Loucy (cell line): ENCODE measurements around the gene ELMO1.

Source experiments
- H2AFZ ChIP-seq: fragments of 200-600 bp; sonication (generic); 2 replicates; pipeline ENCODE4 v1.6.0; 2016; ENCODE audit warnings: antibody characterized with exemption, mild to moderate bottlenecking, low read length, moderate library complexity
- H3F3A ChIP-seq: fragments of 200-600 bp; 2 replicates; pipeline ENCODE4 v1.6.0; 2016; ENCODE audit warnings: antibody characterized with exemption, low read depth, mild to moderate bottlenecking
- H3K27me3 ChIP-seq: fragments of 200-600 bp; sonication (generic); 2 replicates; pipeline ENCODE4 v1.6.1; 2014; ENCODE audit warnings: low read length, mild to moderate bottlenecking; ENCODE audit not compliant: insufficient read depth, poor library complexity, severe bottlenecking
- H3K36me3 ChIP-seq: fragments of 200-600 bp; sonication (generic); 2 replicates; pipeline ENCODE4 v1.6.1; 2016; ENCODE audit warnings: low read length; ENCODE audit not compliant: insufficient read depth
- H3K4me1 ChIP-seq: fragments of 200-600 bp; sonication (generic); 2 replicates; pipeline ENCODE4 v1.5.1; 2014; ENCODE audit warnings: low read length, mild to moderate bottlenecking; ENCODE audit not compliant: insufficient read depth, poor library complexity, severe bottlenecking
- H3K4me2 ChIP-seq: fragments of 200-600 bp; sonication (generic); 2 replicates; pipeline ENCODE4 v1.6.0; 2014; ENCODE audit warnings: antibody characterized with exemption, low read length, low read depth, mild to moderate bottlenecking; ENCODE audit not compliant: poor library complexity, severe bottlenecking
- H3K4me3 ChIP-seq: fragments of 200-600 bp; sonication (generic); 2 replicates; pipeline ENCODE4 v1.5.1; 2014; ENCODE audit warnings: low read length, mild to moderate bottlenecking, mixed read lengths; ENCODE audit not compliant: poor library complexity, severe bottlenecking
- H3K79me2 ChIP-seq: fragments of 200-600 bp; sonication (generic); 2 replicates; pipeline ENCODE4 v1.6.1; 2014; ENCODE audit warnings: low read length; ENCODE audit not compliant: insufficient read depth
- H3K9ac ChIP-seq: fragments of 200-600 bp; sonication (generic); 2 replicates; pipeline ENCODE4 v1.6.0; 2014; ENCODE audit warnings: mild to moderate bottlenecking, low read depth, low read length, moderate library complexity; ENCODE audit not compliant: poor library complexity, severe bottlenecking
- H3K9me2 ChIP-seq: fragments of 200-600 bp; sonication (generic); replicated peaks from 2 replicates; pipeline ENCODE4 v1.6.1; 2016; ENCODE audit warnings: low read depth, low read length, mixed read lengths
- H3K9me3 ChIP-seq: fragments of 200-600 bp; sonication (generic); 2 replicates; pipeline ENCODE4 v1.6.1; 2014; ENCODE audit warnings: mild to moderate bottlenecking, antibody characterized with exemption, low read length, low read depth; ENCODE audit not compliant: insufficient read depth
- H4K20me1 ChIP-seq: fragments of 200-600 bp; sonication (generic); 2 replicates; pipeline ENCODE4 v1.6.0; 2014; ENCODE audit warnings: antibody characterized with exemption, low read length, mild to moderate bottlenecking; ENCODE audit not compliant: insufficient read depth, poor library complexity, severe bottlenecking
- EZH2phosphoT487 ChIP-seq: fragments of 200-600 bp; IDR thresholded peaks from 2 replicates; pipeline ENCODE4 v1.6.1; 2018; ENCODE audit warnings: antibody characterized with exemption, mild to moderate bottlenecking, moderate library complexity, borderline replicate concordance
- TF ChIP-seq, protein P1 (sequence below): fragments of 200-600 bp; sonication (generic); conservative IDR thresholded peaks from 2 replicates; pipeline ENCODE4 v1.5.1; 2014; ENCODE audit warnings: mild to moderate bottlenecking, antibody characterized with exemption, low read length

The ELMO1 gene

GRCh38 chr7:36971515-36972139 lies 477.0 kb downstream of the ELMO1 start:
- Histone ChIP-seq H3F3A (no peaks in the 10 kb centered on the region), H3K9ac (no peak overlapping the region), H3K4me3 (no peak overlapping the region), H4K20me1 (peaks cover 13% of the 10 kb centered on the region), H3K36me3 (peaks cover 4% of the 10 kb centered on the region; the same call in 1 of the 2 replicates), H2AFZ (no peak overlapping the region), H3K9me3 (no peaks in the 10 kb centered on the region), H3K4me2 (no peak overlapping the region), H3K9me2 (no peaks in the 10 kb centered on the region), H3K79me2 (no peaks in the 10 kb centered on the region; the same call in 1 of the 2 replicates), H3K27me3 (no peaks in the 10 kb centered on the region), H3K4me1 (peaks cover 22% of the 10 kb centered on the region)
- no peak for TF ChIP-seq EZH2phosphoT487
- TF ChIP-seq, protein P1, sequence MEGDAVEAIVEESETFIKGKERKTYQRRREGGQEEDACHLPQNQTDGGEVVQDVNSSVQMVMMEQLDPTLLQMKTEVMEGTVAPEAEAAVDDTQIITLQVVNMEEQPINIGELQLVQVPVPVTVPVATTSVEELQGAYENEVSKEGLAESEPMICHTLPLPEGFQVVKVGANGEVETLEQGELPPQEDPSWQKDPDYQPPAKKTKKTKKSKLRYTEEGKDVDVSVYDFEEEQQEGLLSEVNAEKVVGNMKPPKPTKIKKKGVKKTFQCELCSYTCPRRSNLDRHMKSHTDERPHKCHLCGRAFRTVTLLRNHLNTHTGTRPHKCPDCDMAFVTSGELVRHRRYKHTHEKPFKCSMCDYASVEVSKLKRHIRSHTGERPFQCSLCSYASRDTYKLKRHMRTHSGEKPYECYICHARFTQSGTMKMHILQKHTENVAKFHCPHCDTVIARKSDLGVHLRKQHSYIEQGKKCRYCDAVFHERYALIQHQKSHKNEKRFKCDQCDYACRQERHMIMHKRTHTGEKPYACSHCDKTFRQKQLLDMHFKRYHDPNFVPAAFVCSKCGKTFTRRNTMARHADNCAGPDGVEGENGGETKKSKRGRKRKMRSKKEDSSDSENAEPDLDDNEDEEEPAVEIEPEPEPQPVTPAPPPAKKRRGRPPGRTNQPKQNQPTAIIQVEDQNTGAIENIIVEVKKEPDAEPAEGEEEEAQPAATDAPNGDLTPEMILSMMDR: no peak

- Histone ChIP-seq H2AFZ (no peak overlapping the region), H3K4me2 (peak overlapping the region; percentile 7), H3K9me3 (no peaks in the 10 kb centered on the region), H3K4me3 (no peak overlapping the region), H3K36me3 (peaks cover 4% of the 10 kb centered on the region; the same call in 1 of the 2 replicates), H3K27me3 (no peaks in the 10 kb centered on the region), H3K4me1 (peaks cover 22% of the 10 kb centered on the region), H4K20me1 (peaks cover 13% of the 10 kb centered on the region), H3K79me2 (no peaks in the 10 kb centered on the region; the same call in 1 of the 2 replicates), H3K9me2 (no peaks in the 10 kb centered on the region), H3K9ac (no peak overlapping the region), H3F3A (no peaks in the 10 kb centered on the region)
- no peak for TF ChIP-seq EZH2phosphoT487
- TF ChIP-seq, protein P1: no peak
These were observed 477.8 kb downstream of the ELMO1 start for GRCh38 chr7:36970551-36971514.

- no peak overlapping the region for H3K4me3 ChIP-seq
- H3K27me3 ChIP-seq: no peaks in the 10 kb centered on the region
- no peaks in the 10 kb centered on the region for H3K9me3 ChIP-seq
- H3K4me1 ChIP-seq: peaks cover 30% of the 10 kb centered on the region
- peaks cover 4% of the 10 kb centered on the region; the same call in 1 of the 2 replicates for H3K36me3 ChIP-seq
- no peaks in the 10 kb centered on the region for H3F3A ChIP-seq
- no peak overlapping the region for H3K9ac ChIP-seq
- H3K79me2 ChIP-seq: no peaks in the 10 kb centered on the region; the same call in 1 of the 2 replicates
- peaks cover 13% of the 10 kb centered on the region for H4K20me1 ChIP-seq
- H3K4me2 ChIP-seq: peak overlapping the region; percentile 39
- TF ChIP-seq EZH2phosphoT487: no peak
- TF ChIP-seq, protein P1: no peak
- no peak overlapping the region for H2AFZ ChIP-seq
- no peaks in the 10 kb centered on the region for H3K9me2 ChIP-seq
These were observed 479.3 kb downstream of the ELMO1 start for GRCh38 chr7:36969376-36969775.
